Activated CD4-positive, alpha-beta memory T cell treated with anti-CD3 and anti-CD28 coated beads for 36 hours (primary cell): ENCODE data around the gene PDCD1LG2. TPM values are rescaled to one million over a fixed set of nuclear protein-coding genes. Genes with fewer than 3 reads are reported as not detected.

Experiments used
- CTCF ChIA-PET: fragments of 350-600 bp; sonication (Branson Sonifier 250); formaldehyde crosslinking; loops from one replicate; lab custom pipeline; 2021; ENCODE audit warnings: antibody characterized with exemption, inconsistent platforms; lab: Charles Lee
- POLR2A ChIA-PET: fragments of 350-600 bp; sonication (Branson Sonifier 250); formaldehyde crosslinking; loops from one replicate; lab custom pipeline; 2021; ENCODE audit warnings: antibody characterized with exemption; lab: Charles Lee
- DNase-seq: peaks from one replicate; pipeline ENCODE4 v3.0.0-alpha.2; 2020
- H3K27ac Mint-ChIP-seq: one replicate; pipeline ENCODE4 v1.8.0; 2021; ENCODE audit warnings: mixed read lengths
- H3K27me3 Mint-ChIP-seq: one replicate; pipeline ENCODE4 v1.8.0; 2021; ENCODE audit warnings: mixed read lengths
- H3K36me3 Mint-ChIP-seq: one replicate; pipeline ENCODE4 v1.8.0; 2021; ENCODE audit warnings: mixed read lengths
- H3K4me1 Mint-ChIP-seq: one replicate; pipeline ENCODE4 v1.8.0; 2021; ENCODE audit warnings: low read depth, mixed read lengths
- H3K4me3 Mint-ChIP-seq: one replicate; pipeline ENCODE4 v1.8.0; 2021; ENCODE audit warnings: mild to moderate bottlenecking, mixed read lengths
- H3K9me3 Mint-ChIP-seq: one replicate; pipeline ENCODE4 v1.8.0; 2021; ENCODE audit warnings: mixed read lengths
- intact Hi-C: fragments of 100-400 bp; cut with micrococcal nuclease; formaldehyde crosslinking; loops from one replicate; pipeline ENCODE4 v1.15.1; 2023
- total RNA-seq, 2 experiments: library from RNA; stranded (reverse); gene quantifications; one replicate each; pipeline ENCODE4 v1.2.3, GENCODE V29; 2021

PDCD1LG2 gene
- total RNA-seq, 2 experiments from 2014 or later: 0.73 to 0.83 TPM

DNA sequence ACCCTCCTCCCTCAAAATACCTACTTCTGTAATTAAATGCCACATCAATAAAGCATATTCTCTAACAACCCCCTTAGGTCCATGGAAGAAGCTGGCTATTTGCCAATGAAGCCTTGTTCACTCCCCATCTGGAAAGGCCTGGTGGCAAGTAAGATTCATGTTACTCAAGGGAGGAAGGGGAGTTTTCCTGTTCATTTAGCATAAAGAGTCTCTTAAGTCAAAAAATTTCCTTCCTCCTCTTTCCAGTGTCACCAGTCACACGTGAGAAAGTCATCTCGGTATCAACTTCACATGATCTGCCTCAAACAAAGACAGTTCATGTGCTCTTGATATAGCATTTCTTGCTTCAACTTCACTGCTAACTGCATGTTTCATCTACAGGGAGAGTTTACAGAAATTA lies 85.8 kb downstream of the PDCD1LG2 start:
- H3K4me1 Mint-ChIP-seq: peaks cover 16% of the 10 kb centered on the region
- no peak for DNase-seq
- no peak overlapping the region for H3K4me3 Mint-ChIP-seq
- H3K9me3 Mint-ChIP-seq: no peaks in the 10 kb centered on the region
- H3K27ac Mint-ChIP-seq: no peak overlapping the region
- intact Hi-C loops: no loop called here
- POLR2A ChIA-PET: interaction anchor here (1.2 kb wide), 1 partner anchor 32 kb away, joined by 3 read pairs; no protein-coding TSS in a partner anchor
- CTCF ChIA-PET: interaction anchor here (1.0 to 2.3 kb wide), 4 partner anchors 9 to 410 kb away, joined by 3 to 10 read pairs (median 6); partner anchors contain the start of gene CD274
- H3K36me3 Mint-ChIP-seq: no peaks in the 10 kb centered on the region
- no peaks in the 10 kb centered on the region for H3K27me3 Mint-ChIP-seq

DNA sequence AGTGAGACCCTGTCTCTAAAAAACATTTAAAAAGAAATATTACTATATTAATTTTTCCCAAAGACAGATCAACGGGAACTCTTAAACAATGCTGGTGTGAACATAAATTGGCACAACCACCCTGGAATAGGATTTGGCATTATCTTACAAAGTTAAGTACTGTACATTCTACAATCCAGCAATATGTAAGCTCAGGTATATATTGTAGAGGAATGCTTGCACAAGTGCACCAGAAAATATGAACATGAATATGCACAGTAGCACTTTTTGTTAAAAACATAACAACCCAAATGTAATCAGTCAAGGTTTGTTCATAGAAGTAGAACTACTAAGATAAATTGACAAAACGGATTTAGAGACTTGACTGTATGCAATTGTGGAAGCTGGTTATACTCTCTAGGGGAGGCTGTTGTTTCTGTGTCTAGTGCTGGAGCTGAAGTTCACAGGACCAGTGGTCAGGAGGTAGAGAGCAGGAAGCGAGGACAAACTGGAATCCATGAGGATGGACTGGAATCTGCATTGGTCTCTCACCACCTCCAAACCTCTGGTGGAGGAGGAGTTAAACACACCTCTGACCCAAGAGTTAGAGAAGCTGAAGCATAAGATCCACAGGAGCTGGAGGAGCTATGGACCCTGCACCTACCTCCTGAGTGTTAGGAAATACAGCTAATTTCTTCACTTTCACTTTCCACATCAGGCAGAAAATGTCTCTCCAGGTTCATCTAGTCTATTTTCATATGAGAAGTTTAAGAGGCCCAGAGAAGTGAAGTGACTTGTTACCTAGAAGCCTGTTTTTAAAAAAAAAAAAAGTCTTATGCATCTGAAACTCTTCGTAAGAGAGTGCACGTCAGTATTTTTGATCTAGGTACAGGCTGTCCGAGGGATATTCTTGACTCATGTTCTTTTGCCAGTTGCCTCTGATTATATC lies 98.2 kb downstream of the PDCD1LG2 start:
- intact Hi-C loops: loop anchor here (2.0 kb wide), 1 partner anchor 20 kb away; the partner anchor contains the start of gene RIC1
- Mint-ChIP-seq H3K27me3 (no peaks in the 10 kb centered on the region), H3K27ac (no peak overlapping the region), H3K9me3 (no peaks in the 10 kb centered on the region), H3K4me1 (peaks cover 14% of the 10 kb centered on the region), H3K36me3 (no peaks in the 10 kb centered on the region), H3K4me3 (no peak overlapping the region)
- DNase-seq: no peak
- POLR2A ChIA-PET: interaction anchor here (0.9 to 1.5 kb wide), 3 partner anchors 8 to 224 kb away, joined by 3 to 6 read pairs (median 3); partner anchors contain the start of genes ERMP1 and RIC1
- CTCF ChIA-PET: interaction anchor here (1.6 to 2.6 kb wide), 3 partner anchors 8 to 142 kb away, joined by 3 to 17 read pairs (median 4); no protein-coding TSS in a partner anchor

DNA sequence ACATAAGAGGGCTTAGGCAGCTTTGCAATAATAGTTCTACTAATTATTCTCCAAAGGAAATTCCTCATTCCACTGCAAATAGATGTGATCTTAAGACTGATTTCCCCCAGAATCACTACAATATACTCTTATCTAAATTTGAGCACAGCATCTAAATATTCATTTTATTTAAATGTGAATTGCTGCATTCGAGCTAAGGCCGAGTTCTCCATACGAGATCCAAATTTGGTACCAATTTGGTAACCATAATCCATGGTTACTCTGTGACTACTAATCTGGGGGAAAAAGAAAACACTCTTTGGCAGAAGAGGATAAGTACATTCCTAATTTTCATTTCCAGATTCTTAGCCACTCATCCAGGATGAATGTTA lies 98.9 kb downstream of the PDCD1LG2 start:
- CTCF ChIA-PET: interaction anchor here (2.6 kb wide), 1 partner anchor 9 kb away, joined by 17 read pairs; no protein-coding TSS in a partner anchor
- intact Hi-C loops: loop anchor here (2.0 kb wide), 1 partner anchor 20 kb away; the partner anchor contains the start of gene RIC1
- no peaks in the 10 kb centered on the region for H3K36me3 Mint-ChIP-seq
- H3K27ac Mint-ChIP-seq: no peak overlapping the region
- H3K9me3 Mint-ChIP-seq: no peaks in the 10 kb centered on the region
- H3K4me3 Mint-ChIP-seq: no peak overlapping the region
- POLR2A ChIA-PET: interaction anchor here (0.9 to 1.5 kb wide), 3 partner anchors 9 to 224 kb away, joined by 3 to 6 read pairs (median 3); partner anchors contain the start of genes ERMP1 and RIC1
- DNase-seq: no peak
- peaks cover 14% of the 10 kb centered on the region for H3K4me1 Mint-ChIP-seq
- no peaks in the 10 kb centered on the region for H3K27me3 Mint-ChIP-seq

DNA sequence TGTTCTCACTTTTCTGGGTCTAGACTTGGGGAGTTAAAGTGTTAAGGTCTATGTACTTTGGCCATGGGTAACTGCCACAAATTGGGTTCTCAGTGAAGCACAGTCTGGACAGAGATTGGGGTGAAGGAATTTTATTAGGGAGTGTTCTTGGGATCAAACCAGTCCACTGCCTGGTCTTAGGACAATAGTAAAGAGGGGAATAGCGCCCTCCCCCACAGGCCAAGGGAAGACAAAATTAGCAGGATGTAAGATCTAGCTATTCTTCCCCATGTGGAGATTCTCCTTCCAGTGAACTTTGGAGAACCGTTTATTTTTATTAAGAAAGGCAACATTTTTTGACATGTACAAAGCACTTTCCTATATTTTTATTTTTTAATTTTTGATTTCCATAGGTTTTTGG lies 100.2 kb downstream of the PDCD1LG2 start:
- POLR2A ChIA-PET: no interaction called here
- intact Hi-C loops: no loop called here

DNA sequence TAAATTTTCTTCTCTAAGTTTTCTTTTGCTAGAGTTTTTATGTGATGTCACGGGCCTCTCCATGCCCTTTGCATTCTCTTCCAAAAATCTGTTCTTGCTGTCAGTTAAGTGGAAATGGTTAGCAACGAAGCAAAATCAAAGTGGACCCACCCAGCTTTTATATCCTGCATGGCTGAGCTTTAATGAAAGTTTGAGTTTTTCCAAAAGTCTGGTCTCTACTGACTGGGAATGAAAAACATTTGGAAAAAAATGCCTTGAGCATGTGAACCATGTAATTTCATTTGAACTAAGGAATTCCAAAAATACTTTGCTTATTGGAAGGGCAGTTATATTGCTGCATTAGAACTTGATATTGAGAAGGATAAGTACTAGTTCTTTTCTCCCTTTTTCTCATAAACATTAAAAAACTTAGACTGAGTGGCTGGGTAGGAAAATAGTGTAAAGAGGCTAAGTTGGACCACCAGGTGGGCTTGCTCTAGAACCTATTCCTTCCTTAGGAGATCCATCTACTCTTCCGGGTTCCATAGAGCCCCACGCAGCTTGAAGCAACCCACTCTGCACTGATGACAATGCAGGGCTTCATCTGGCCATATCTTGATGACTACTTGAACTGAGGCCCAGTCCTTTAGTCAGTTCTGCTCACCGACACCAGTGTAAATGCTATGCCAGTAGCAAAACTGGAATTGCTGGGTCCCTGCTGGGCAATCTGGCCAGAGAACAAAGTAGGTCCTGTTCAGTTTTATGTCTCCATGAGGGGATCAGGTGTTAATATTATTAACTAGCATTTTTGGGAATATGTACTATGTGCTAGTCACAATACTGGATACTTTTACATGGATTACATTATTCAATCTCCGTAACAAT lies 101.2 kb downstream of the PDCD1LG2 start:
- no peaks in the 10 kb centered on the region for H3K27me3 Mint-ChIP-seq
- no peak overlapping the region for H3K4me3 Mint-ChIP-seq
- POLR2A ChIA-PET: no interaction called here

More for the DNA sequence above, 100.2 kb downstream of the PDCD1LG2 start:
- Mint-ChIP-seq H3K9me3 (no peaks in the 10 kb centered on the region), H3K27ac (no peak overlapping the region), H3K36me3 (no peaks in the 10 kb centered on the region), H3K27me3 (no peaks in the 10 kb centered on the region), H3K4me1 (peaks cover 17% of the 10 kb centered on the region), H3K4me3 (no peak overlapping the region)
- DNase-seq: no peak
- CTCF ChIA-PET: interaction anchor here (2.6 kb wide), 1 partner anchor 10 kb away, joined by 17 read pairs; no protein-coding TSS in a partner anchor

DNA sequence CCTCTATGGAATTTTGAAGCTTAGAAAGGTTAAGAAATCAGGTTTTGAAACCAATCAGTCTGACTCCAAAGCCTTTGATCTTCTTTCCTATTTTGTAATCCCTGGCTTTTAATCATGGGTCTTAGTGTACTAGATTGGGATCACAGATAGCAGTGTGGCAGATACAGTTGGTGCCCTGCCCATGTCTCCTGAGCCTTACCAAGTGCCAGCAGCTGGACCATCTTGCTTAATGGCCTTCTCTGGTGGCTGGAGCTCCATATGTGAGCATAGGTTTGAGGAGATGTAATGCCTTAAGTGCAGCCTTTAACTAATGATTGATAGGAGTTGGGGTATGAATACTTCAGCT lies 101.8 kb downstream of the PDCD1LG2 start:
- DNase-seq: no peak
- H3K9me3 Mint-ChIP-seq: no peaks in the 10 kb centered on the region
- POLR2A ChIA-PET: no interaction called here

More for the DNA sequence above, 101.2 kb downstream of the PDCD1LG2 start:
- intact Hi-C loops: no loop called here
- Mint-ChIP-seq H3K27ac (no peak overlapping the region), H3K9me3 (no peaks in the 10 kb centered on the region), H3K36me3 (no peaks in the 10 kb centered on the region), H3K4me1 (peaks cover 21% of the 10 kb centered on the region)
- DNase-seq: no peak
- CTCF ChIA-PET: interaction anchor here (0.6 to 1.7 kb wide), 5 partner anchors 11 to 425 kb away, joined by 3 to 6 read pairs (median 3); no protein-coding TSS in a partner anchor

DNA sequence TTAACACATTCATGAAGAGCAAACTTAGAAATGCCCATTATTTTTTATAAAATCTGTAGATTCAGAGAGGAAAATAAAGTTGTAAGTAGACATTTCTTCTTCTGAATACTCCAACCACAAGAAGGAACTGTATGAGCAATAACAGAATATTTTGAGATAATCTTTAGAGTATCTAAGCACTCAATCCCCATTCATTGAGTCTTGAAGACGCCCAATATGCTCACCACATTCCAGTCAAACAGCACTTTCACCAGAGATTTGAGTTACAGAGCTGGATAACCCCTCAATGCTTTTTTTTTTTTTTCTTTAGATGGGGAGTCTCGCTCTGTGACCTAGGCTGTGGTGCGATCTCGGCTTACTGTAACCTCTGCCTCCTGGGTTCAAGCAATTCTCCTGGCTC lies 103.9 kb downstream of the PDCD1LG2 start:
- Mint-ChIP-seq H3K4me1 (peaks cover 25% of the 10 kb centered on the region), H3K4me3 (no peak overlapping the region), H3K27ac (no peak overlapping the region), H3K9me3 (no peaks in the 10 kb centered on the region), H3K27me3 (no peaks in the 10 kb centered on the region), H3K36me3 (no peaks in the 10 kb centered on the region)
- DNase-seq: no peak
- CTCF ChIA-PET: interaction anchor here (0.9 kb wide), 1 partner anchor 14 kb away, joined by 6 read pairs; no protein-coding TSS in a partner anchor
- intact Hi-C loops: no loop called here
- POLR2A ChIA-PET: interaction anchor here (0.6 kb wide), 1 partner anchor 237 kb away, joined by 6 read pairs; no protein-coding TSS in a partner anchor

More for the DNA sequence above, 101.8 kb downstream of the PDCD1LG2 start:
- CTCF ChIA-PET: interaction anchor here (0.6 to 1.7 kb wide), 5 partner anchors 11 to 426 kb away, joined by 3 to 6 read pairs (median 3); partner anchors contain the start of gene CD274
- no peak overlapping the region for H3K27ac Mint-ChIP-seq
- intact Hi-C loops: no loop called here
- peaks cover 22% of the 10 kb centered on the region for H3K4me1 Mint-ChIP-seq
- H3K27me3 Mint-ChIP-seq: no peaks in the 10 kb centered on the region
- no peak overlapping the region for H3K4me3 Mint-ChIP-seq
- H3K36me3 Mint-ChIP-seq: no peaks in the 10 kb centered on the region

DNA sequence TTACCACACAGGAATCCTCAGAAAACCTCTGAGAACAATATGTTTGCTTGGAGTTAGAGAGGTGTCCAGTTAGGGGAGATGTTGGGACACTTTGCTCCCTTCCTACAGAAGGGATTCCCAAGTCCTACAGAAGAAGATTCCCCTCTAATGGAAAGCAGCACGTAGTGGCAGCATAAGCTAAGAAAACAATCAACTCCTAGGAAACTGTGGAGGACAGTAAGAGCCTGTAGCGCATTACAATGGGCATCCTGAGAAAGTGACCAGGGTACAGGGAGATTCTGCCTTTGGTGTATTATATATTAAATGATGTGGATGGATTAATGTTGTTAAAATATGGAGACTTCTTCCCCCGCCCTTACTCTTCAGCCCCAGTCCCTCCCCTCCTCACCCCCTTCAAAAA lies 104.7 kb downstream of the PDCD1LG2 start:
- no peak for DNase-seq
- H3K4me3 Mint-ChIP-seq: no peak overlapping the region
- no peak overlapping the region for H3K27ac Mint-ChIP-seq
- intact Hi-C loops: no loop called here
- peaks cover 24% of the 10 kb centered on the region for H3K4me1 Mint-ChIP-seq
- no peaks in the 10 kb centered on the region for H3K27me3 Mint-ChIP-seq
- ChIA-PET POLR2A (no interaction called here), CTCF (interaction anchor here (0.9 kb wide), 1 partner anchor 15 kb away, joined by 6 read pairs; no protein-coding TSS in a partner anchor)
- H3K9me3 Mint-ChIP-seq: no peaks in the 10 kb centered on the region
- H3K36me3 Mint-ChIP-seq: no peaks in the 10 kb centered on the region

DNA sequence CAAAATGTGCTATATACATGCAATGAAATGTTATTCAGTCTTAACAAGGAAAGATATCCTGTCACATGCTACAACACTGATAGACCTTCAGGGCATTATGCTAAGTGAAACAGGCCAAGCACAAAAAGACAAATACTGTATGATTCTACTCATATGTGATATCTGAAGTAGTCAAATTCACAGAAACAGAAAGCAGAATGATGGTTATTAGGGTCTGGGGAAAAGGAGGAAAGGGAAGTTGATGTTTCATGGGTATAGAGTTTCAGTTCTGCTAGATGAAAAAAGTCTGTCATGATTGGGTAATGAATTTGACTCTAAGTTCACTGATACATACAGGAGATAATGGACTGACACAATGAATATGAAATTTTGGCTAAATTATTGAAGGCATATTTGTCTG lies 107.4 kb downstream of the PDCD1LG2 start:
- Mint-ChIP-seq H3K27me3 (no peaks in the 10 kb centered on the region), H3K4me1 (peaks cover 33% of the 10 kb centered on the region), H3K9me3 (no peaks in the 10 kb centered on the region), H3K27ac (no peak overlapping the region), H3K36me3 (peaks cover 3% of the 10 kb centered on the region), H3K4me3 (no peak overlapping the region)
- ChIA-PET CTCF (no interaction called here), POLR2A (no interaction called here)
- intact Hi-C loops: loop anchor here (1.0 kb wide), 1 partner anchor 10 kb away; no protein-coding TSS in a partner anchor
- no peak for DNase-seq

DNA sequence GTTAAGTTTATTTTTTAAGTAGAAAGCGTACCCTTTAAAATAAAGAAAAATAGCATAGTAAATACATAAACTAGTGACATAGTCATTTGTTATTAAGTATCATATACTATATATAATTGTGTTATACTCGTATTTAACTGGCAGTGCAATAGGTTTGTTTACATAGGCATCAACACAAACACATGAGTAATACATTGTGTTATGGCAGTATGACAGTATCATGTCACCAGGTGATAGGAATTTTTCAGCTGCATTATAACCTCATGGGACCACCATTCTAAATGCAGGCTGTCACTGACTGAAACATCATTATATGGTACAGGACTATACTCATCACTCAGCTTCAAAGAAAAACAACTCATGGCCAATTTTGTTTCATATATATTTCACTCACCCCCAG lies 110.2 kb downstream of the PDCD1LG2 start:
- CTCF ChIA-PET: interaction anchor here (1.3 to 1.6 kb wide), 2 partner anchors 20 to 30 kb away, joined by 3 to 4 read pairs; no protein-coding TSS in a partner anchor
- Mint-ChIP-seq H3K9me3 (no peaks in the 10 kb centered on the region), H3K4me1 (peaks cover 54% of the 10 kb centered on the region), H3K4me3 (no peak overlapping the region), H3K36me3 (peaks cover 3% of the 10 kb centered on the region), H3K27ac (no peak overlapping the region), H3K27me3 (no peaks in the 10 kb centered on the region)
- POLR2A ChIA-PET: no interaction called here
- intact Hi-C loops: no loop called here
- no peak for DNase-seq
